ENCODE data around the gene AURKB. TPM values are rescaled to one million over a fixed set of nuclear protein-coding genes. Genes with fewer than 3 reads are reported as not detected.

The AURKB gene
- total RNA-seq, 1 donor from 2014 or later, result 1.4 TPM

GRCh38 chr17:8159032-8159400 lies 51.4 kb downstream of the AURKB start:
- ATAC-seq (no peak), DNase-seq (no peak)
- H3K4me3 ChIP-seq, result no peak overlapping the region
- no peaks in the 10 kb centered on the region for H3K27me3 ChIP-seq
- TF ChIP-seq CTCF (IDR thresholded peaks at IDR 0.05), result no peak
- intact Hi-C loops (cut with DNase I), result no loop called here
- H3K36me3 ChIP-seq, result peaks cover 27% of the 10 kb centered on the region
- peak overlapping the region; percentile 98 for H3K27ac ChIP-seq
- no peaks in the 10 kb centered on the region for H3K9me3 ChIP-seq
- H3K4me1 ChIP-seq, result peaks cover 43% of the 10 kb centered on the region

GRCh38 chr17:8158267-8159031 lies 51.9 kb downstream of the AURKB start:
- Histone ChIP-seq H3K4me3 (no peak overlapping the region), H3K36me3 (peaks cover 27% of the 10 kb centered on the region), H3K9me3 (no peaks in the 10 kb centered on the region), H3K27me3 (no peaks in the 10 kb centered on the region), H3K27ac (peak overlapping the region; percentile 98), H3K4me1 (peaks cover 43% of the 10 kb centered on the region)
- intact Hi-C loops (cut with DNase I), result no loop called here
- peak; percentile 42 for ATAC-seq
- DNase-seq, result peak; percentile 92
- peak; percentile 96 for TF ChIP-seq CTCF (IDR thresholded peaks at IDR 0.05)

- Histone ChIP-seq H3K27ac (peak overlapping the region; percentile 100), H3K27me3 (no peaks in the 10 kb centered on the region), H3K9me3 (no peaks in the 10 kb centered on the region), H3K4me3 (peak overlapping the region; percentile 82), H3K4me1 (peaks cover 44% of the 10 kb centered on the region), H3K36me3 (peaks cover 35% of the 10 kb centered on the region)
- peak; percentile 100 for DNase-seq
- peak; percentile 6 for TF ChIP-seq CTCF (IDR thresholded peaks at IDR 0.05)
- peak; percentile 77 for ATAC-seq
- intact Hi-C loops (cut with DNase I), result no loop called here
Measured at GRCh38 chr17:8156246-8156992, 54.0 kb downstream of the AURKB start.

GRCh38 chr17:8155996-8156245 lies 54.5 kb downstream of the AURKB start:
- H3K27ac ChIP-seq, result peak overlapping the region; percentile 100
- DNase-seq (no peak), ATAC-seq (no peak)
- no peak for TF ChIP-seq CTCF (IDR thresholded peaks at IDR 0.05)
- H3K9me3 ChIP-seq, result no peaks in the 10 kb centered on the region
- H3K27me3 ChIP-seq, result no peaks in the 10 kb centered on the region
- peaks cover 40% of the 10 kb centered on the region for H3K4me1 ChIP-seq
- peak overlapping the region; percentile 82 for H3K4me3 ChIP-seq
- intact Hi-C loops (cut with DNase I), result no loop called here
- peaks cover 30% of the 10 kb centered on the region for H3K36me3 ChIP-seq

GRCh38 chr17:8155231-8155995 lies 55.0 kb downstream of the AURKB start:
- peaks cover 40% of the 10 kb centered on the region for H3K4me1 ChIP-seq
- no peak for ATAC-seq
- H3K9me3 ChIP-seq, result no peaks in the 10 kb centered on the region
- DNase-seq, result no peak
- H3K27ac ChIP-seq, result peak overlapping the region; percentile 100
- no peak for TF ChIP-seq CTCF (IDR thresholded peaks at IDR 0.05)
- no peaks in the 10 kb centered on the region for H3K27me3 ChIP-seq
- H3K4me3 ChIP-seq, result peak overlapping the region; percentile 82
- intact Hi-C loops (cut with DNase I), result no loop called here
- peaks cover 30% of the 10 kb centered on the region for H3K36me3 ChIP-seq

Small RNA genes lying within 50 kb of the gene (microRNA-seq; reads per million reads assigned to microRNA genes)
- gene MIR4521 (ENCODE audit: borderline microRNAs expressed), result 2.8 reads per million, percentile 19 among the genes with 10 or more reads in this experiment

Other genes with a start within 250 kb of the AURKB start
- 2.6 TPM for gene GUCY2D, start 208.0 kb downstream of the AURKB start, total RNA-seq
- 80.2 TPM for gene ALOX15B, start 171.5 kb downstream of the AURKB start, total RNA-seq
- not detected for gene ALOX12B, start 122.9 kb downstream of the AURKB start, total RNA-seq
- not detected for gene ALOXE3, start 92.1 kb downstream of the AURKB start, total RNA-seq
- not detected for gene HES7, start 86.5 kb downstream of the AURKB start, total RNA-seq
- 350 TPM for gene PER1, start 58.2 kb downstream of the AURKB start, total RNA-seq
- gene VAMP2, start 47.6 kb downstream of the AURKB start, total RNA-seq, result 78.1 TPM
- 9.3 TPM for gene TMEM107, start 34.2 kb downstream of the AURKB start, total RNA-seq
- 7.8 TPM for gene BORCS6, start 20.4 kb downstream of the AURKB start, total RNA-seq
- gene CTC1, start 37.5 kb upstream of the AURKB start, total RNA-seq, result 57.1 TPM
- gene PFAS, start 38.7 kb upstream of the AURKB start, total RNA-seq, result 28.3 TPM
- gene RANGRF, start 78.1 kb upstream of the AURKB start, total RNA-seq, result 31.0 TPM
- gene SLC25A35, start 84.8 kb upstream of the AURKB start, total RNA-seq, result 7.4 TPM
- 29.9 TPM for gene ARHGEF15, start 99.7 kb upstream of the AURKB start, total RNA-seq
- gene ODF4, start 129.3 kb upstream of the AURKB start, total RNA-seq, result not detected
- 1,173 TPM for gene RPL26, start 172.6 kb upstream of the AURKB start, total RNA-seq
- not detected for gene RNF222, start 187.3 kb upstream of the AURKB start, total RNA-seq
- 80.6 TPM for gene NDEL1, start 225.3 kb upstream of the AURKB start, total RNA-seq

Measured in upper lobe of right lung (tissue), 1 donor.